Transverse colon (tissue), 3 donors: ENCODE results near the gene CACNB2.

Experiments
- EP300 ChIP-seq: sonication (generic); formaldehyde crosslinking; IDR thresholded peaks from one replicate; pipeline ENCODE4 v1.6.1; 2017; ENCODE audit warnings: antibody characterized with exemption, low read depth
- POLR2A ChIP-seq: fragments of 450-650 bp; IDR thresholded peaks from one replicate; pipeline ENCODE4 v1.6.1; 2016; ENCODE audit warnings: antibody characterized with exemption, mild to moderate bottlenecking, moderate library complexity
- TF ChIP-seq, protein P1 (sequence below), 5 experiments: fragments of 200-600 bp in 3 of 5; fragments of 450-650 bp in 2 of 5; sonication (generic) in 3 of 5; IDR thresholded peaks; 1 replicate in 2 of 5; 2 replicates in 3 of 5; pipeline ENCODE4 v1.5.1; 2016 to 2017; ENCODE audit warnings: antibody characterized with exemption in 5 of 5, inconsistent platforms in 3 of 5, mild to moderate bottlenecking in 2 of 5, moderate library complexity in 1 of 5

DNA sequence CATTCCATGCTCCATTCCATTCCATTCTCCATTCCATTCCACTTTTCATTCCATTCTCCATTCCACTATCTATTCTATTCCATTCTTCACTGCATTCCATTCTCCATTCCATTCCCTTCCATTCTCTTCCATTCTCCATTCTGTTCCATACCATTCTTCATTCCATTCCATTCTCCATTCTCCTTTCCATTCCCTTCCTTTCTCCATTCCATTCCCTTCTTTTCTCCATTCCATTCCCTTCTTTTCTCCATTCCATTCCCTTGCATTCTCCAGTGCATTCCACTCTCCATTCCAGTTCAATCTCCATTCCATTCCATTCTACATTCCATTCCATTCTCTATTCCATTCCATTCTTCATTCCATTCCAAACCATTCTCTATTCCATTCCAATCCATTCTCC is 430.9 kb downstream of the CACNB2 start:
- TF ChIP-seq POLR2A (no peak), EP300 (no peak)
- TF ChIP-seq, protein P1, sequence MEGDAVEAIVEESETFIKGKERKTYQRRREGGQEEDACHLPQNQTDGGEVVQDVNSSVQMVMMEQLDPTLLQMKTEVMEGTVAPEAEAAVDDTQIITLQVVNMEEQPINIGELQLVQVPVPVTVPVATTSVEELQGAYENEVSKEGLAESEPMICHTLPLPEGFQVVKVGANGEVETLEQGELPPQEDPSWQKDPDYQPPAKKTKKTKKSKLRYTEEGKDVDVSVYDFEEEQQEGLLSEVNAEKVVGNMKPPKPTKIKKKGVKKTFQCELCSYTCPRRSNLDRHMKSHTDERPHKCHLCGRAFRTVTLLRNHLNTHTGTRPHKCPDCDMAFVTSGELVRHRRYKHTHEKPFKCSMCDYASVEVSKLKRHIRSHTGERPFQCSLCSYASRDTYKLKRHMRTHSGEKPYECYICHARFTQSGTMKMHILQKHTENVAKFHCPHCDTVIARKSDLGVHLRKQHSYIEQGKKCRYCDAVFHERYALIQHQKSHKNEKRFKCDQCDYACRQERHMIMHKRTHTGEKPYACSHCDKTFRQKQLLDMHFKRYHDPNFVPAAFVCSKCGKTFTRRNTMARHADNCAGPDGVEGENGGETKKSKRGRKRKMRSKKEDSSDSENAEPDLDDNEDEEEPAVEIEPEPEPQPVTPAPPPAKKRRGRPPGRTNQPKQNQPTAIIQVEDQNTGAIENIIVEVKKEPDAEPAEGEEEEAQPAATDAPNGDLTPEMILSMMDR (IDR thresholded peaks at IDR 0.05): no peak
